ENCODE results near the gene SOS1.

Gene SOS1

GRCh38 chr2:38966678-38967077 lies 154.2 kb downstream of the SOS1 start:
- Histone ChIP-seq H3K4me1 (ENCODE audit: control insufficient read depth, insufficient read depth, low read length) (no peaks in the 10 kb centered on the region), H3K36me3 (ENCODE audit: control insufficient read depth, insufficient read depth, low read length) (no peaks in the 10 kb centered on the region), H3K9ac (ENCODE audit: low read length) (no peak overlapping the region), H3K27ac (ENCODE audit: low read depth, low read length) (no peak overlapping the region), H3K27me3 (ENCODE audit: control insufficient read depth, insufficient read depth, low read length) (no peaks in the 10 kb centered on the region), H3K4me3 (ENCODE audit: low read length) (no peak overlapping the region)

DNA sequence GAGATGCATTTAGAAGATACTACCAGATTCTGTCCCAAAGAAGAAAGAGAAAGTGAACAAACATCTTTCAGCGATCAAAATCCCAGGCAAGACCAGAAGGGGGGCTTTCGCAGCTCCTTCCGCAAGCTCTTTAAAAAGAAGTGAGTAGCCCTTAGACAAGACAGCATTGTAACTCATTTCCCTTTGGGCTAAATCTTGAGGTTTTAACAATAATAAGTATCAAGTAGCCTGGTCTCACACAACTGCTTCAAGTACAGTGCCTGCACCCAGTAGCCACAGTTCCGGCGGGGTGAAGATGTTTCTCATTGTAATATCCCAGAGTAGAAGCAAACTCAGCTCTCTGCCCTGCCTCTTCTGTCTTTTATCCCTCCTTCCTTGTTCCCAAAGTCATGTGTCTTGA lies 154.8 kb downstream of the SOS1 start:
- no peak overlapping the region for H3K27ac ChIP-seq (ENCODE audit: low read depth, low read length)
- H3K4me3 ChIP-seq (ENCODE audit: low read length), result no peak overlapping the region
- H3K4me1 ChIP-seq (ENCODE audit: control insufficient read depth, insufficient read depth, low read length), result no peaks in the 10 kb centered on the region
- no peak overlapping the region for H3K9ac ChIP-seq (ENCODE audit: low read length)
- no peaks in the 10 kb centered on the region for H3K36me3 ChIP-seq (ENCODE audit: control insufficient read depth, insufficient read depth, low read length)
- H3K27me3 ChIP-seq (ENCODE audit: control insufficient read depth, insufficient read depth, low read length), result no peaks in the 10 kb centered on the region

DNA sequence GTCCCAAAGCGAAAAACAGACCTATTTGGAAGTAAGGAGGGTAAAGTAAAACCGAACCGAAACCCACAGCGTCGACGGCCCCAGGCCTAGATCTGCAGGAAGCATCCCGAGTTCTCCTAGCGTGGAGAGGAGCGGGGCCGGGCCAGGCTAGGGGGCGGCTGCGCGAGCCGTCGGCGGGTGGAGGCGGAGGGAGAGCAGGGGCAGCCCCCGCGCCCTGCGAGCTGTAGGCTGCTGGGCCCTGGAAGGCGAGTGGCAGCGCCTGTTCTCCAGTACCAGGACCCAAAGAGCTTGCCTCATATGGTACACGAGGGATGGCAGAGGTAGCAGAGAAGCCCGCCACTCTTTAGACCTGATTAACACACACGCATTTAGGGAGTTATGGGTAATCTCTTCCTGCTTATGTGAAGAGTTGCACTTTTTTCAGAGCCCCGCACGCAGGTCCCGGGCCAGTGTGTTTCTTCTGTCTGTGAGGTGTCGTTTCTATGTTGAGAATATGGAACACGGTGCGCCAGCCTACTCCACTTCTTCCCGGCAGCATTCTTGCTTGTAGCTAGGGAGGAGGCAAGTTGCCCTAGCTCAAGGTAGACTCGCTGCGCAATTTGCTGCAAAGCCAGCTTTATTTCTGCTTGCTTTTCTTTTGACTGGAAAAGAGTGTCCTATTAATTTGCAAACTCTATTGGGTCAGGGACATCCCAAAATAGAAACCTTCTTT lies 160.1 kb downstream of the SOS1 start:
- H3K4me1 ChIP-seq (ENCODE audit: control insufficient read depth, insufficient read depth, low read length), result no peaks in the 10 kb centered on the region
- H3K36me3 ChIP-seq (ENCODE audit: control insufficient read depth, insufficient read depth, low read length), result no peaks in the 10 kb centered on the region
- no peak overlapping the region for H3K27ac ChIP-seq (ENCODE audit: low read depth, low read length)
- peak overlapping the region; percentile 49 for H3K4me3 ChIP-seq (ENCODE audit: low read length)
- no peaks in the 10 kb centered on the region for H3K27me3 ChIP-seq (ENCODE audit: control insufficient read depth, insufficient read depth, low read length)
- H3K9ac ChIP-seq (ENCODE audit: low read length), result no peak overlapping the region

- Histone ChIP-seq H3K4me1 (ENCODE audit: control insufficient read depth, insufficient read depth, low read length) (no peaks in the 10 kb centered on the region), H3K27me3 (ENCODE audit: control insufficient read depth, insufficient read depth, low read length) (no peaks in the 10 kb centered on the region), H3K9ac (ENCODE audit: low read length) (no peak overlapping the region), H3K27ac (ENCODE audit: low read depth, low read length) (peak overlapping the region; percentile 14), H3K4me3 (ENCODE audit: low read length) (peak overlapping the region; percentile 61), H3K36me3 (ENCODE audit: control insufficient read depth, insufficient read depth, low read length) (no peaks in the 10 kb centered on the region)
Observed at GRCh38 chr2:38959938-38960608, 160.8 kb downstream of the SOS1 start.

DNA sequence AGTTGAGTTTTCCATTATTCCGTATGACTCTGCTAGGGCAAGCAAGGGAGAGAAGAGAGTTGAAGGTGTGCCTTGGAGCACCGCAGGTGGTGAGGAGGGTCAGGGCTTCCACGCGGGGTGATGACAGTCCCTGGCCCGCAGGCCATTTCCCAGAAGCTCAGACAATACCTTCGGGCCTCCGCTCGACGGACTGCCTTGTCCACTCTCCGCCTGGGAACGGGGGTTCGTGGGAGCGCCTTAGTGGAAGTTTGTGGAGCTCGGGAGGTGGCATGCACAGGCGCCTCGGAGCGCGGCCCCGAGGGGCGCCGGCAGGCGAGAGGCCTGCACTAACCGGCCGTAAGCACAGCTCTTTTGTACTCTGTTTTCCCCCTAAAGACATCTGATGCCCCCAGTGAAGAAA lies 161.4 kb downstream of the SOS1 start:
- Histone ChIP-seq H3K36me3 (ENCODE audit: control insufficient read depth, insufficient read depth, low read length) (no peaks in the 10 kb centered on the region), H3K27ac (ENCODE audit: low read depth, low read length) (no peak overlapping the region), H3K9ac (ENCODE audit: low read length) (no peak overlapping the region), H3K4me3 (ENCODE audit: low read length) (peak overlapping the region; percentile 61), H3K27me3 (ENCODE audit: control insufficient read depth, insufficient read depth, low read length) (no peaks in the 10 kb centered on the region), H3K4me1 (ENCODE audit: control insufficient read depth, insufficient read depth, low read length) (no peaks in the 10 kb centered on the region)

GRCh38 chr2:38957972-38958371 lies 162.9 kb downstream of the SOS1 start:
- Histone ChIP-seq H3K27ac (ENCODE audit: low read depth, low read length) (no peak overlapping the region), H3K36me3 (ENCODE audit: control insufficient read depth, insufficient read depth, low read length) (no peaks in the 10 kb centered on the region), H3K27me3 (ENCODE audit: control insufficient read depth, insufficient read depth, low read length) (no peaks in the 10 kb centered on the region)

DNA sequence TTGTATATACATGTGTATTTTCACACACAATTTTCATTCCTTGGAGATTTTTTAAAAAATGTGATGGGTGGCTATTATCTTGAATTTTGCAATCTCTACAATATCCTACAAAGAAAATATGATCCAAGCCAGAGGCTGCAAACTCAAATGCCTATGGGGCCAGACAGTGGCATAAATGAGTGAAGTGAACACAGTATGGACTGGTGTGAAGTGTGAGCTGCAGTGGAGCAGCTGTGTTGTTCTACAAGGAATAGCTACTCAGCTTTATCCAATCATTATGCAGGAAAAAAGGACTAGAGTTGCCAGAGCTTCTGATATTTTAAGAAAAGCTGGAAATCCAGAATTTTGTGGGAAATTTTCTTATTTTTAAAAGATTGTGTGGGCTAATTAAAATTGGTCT lies 169.1 kb downstream of the SOS1 start:
- Histone ChIP-seq H3K9ac (ENCODE audit: low read length) (no peak overlapping the region), H3K27me3 (ENCODE audit: control insufficient read depth, insufficient read depth, low read length) (no peaks in the 10 kb centered on the region), H3K4me3 (ENCODE audit: low read length) (no peak overlapping the region), H3K27ac (ENCODE audit: low read depth, low read length) (no peak overlapping the region), H3K36me3 (ENCODE audit: control insufficient read depth, insufficient read depth, low read length) (no peaks in the 10 kb centered on the region), H3K4me1 (ENCODE audit: control insufficient read depth, insufficient read depth, low read length) (no peaks in the 10 kb centered on the region)

More at GRCh38 chr2:38957972-38958371, 162.9 kb downstream of the SOS1 start:
- Histone ChIP-seq H3K4me3 (ENCODE audit: low read length) (no peak overlapping the region), H3K9ac (ENCODE audit: low read length) (no peak overlapping the region), H3K4me1 (ENCODE audit: control insufficient read depth, insufficient read depth, low read length) (no peaks in the 10 kb centered on the region)

- Histone ChIP-seq H3K4me3 (ENCODE audit: low read length) (no peak overlapping the region), H3K4me1 (ENCODE audit: control insufficient read depth, insufficient read depth, low read length) (no peaks in the 10 kb centered on the region), H3K27ac (ENCODE audit: low read depth, low read length) (no peak overlapping the region), H3K27me3 (ENCODE audit: control insufficient read depth, insufficient read depth, low read length) (no peaks in the 10 kb centered on the region), H3K36me3 (ENCODE audit: control insufficient read depth, insufficient read depth, low read length) (no peaks in the 10 kb centered on the region), H3K9ac (ENCODE audit: low read length) (no peak overlapping the region)
Observed at GRCh38 chr2:38948995-38949394, 171.9 kb downstream of the SOS1 start.

GRCh38 chr2:38948387-38948882 lies 172.4 kb downstream of the SOS1 start:
- H3K4me1 ChIP-seq (ENCODE audit: control insufficient read depth, insufficient read depth, low read length), result no peaks in the 10 kb centered on the region
- no peak overlapping the region for H3K4me3 ChIP-seq (ENCODE audit: low read length)
- H3K9ac ChIP-seq (ENCODE audit: low read length), result no peak overlapping the region
- no peak overlapping the region for H3K27ac ChIP-seq (ENCODE audit: low read depth, low read length)
- no peaks in the 10 kb centered on the region for H3K36me3 ChIP-seq (ENCODE audit: control insufficient read depth, insufficient read depth, low read length)
- no peaks in the 10 kb centered on the region for H3K27me3 ChIP-seq (ENCODE audit: control insufficient read depth, insufficient read depth, low read length)

DNA sequence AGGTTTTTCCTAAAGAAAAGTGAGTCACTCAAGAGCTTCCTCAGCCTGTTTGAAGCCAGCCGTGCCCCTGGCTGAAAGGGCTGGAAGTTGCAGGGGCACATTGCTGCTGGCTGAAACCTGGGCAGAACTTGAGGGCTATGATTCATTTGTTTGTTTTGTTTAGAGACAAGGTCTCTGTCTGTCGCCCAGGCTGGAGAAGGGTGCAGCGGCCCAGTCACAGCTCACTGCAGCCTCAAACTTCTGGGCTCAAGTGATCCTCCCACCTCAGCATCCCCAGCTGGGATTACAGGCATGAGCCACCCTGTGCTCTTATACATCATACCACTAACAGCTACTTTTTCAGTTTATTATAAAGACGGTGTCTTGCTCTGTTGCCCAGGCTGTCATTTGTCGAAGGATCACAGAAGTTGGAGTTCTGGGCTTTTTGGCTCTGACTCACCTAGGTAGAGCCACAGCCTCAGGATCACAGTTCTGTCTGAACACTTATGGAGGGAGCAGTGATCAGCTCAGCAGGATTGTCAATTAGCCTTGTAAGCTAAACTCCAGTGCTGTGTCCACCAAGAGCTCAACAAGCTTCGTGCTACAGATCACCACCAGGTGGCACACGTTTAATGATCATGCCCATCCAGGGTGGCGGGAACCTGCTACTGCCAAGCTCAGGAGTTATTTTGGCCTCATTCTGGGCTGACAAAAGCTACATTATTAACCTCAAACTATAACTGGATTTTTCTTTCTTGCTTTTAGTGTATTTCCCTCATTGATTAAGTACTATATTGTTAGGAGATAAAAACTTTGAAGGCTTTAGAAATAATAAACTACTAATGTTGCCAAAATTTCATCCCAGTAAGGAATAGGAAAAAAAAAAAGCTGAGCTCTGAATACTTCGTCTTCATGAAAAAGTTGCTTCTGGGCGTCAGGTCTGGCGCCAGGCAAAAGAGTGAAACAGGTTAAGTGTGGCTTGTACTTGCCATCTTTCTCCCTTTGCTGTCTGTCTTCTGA lies 173.3 kb downstream of the SOS1 start:
- no peak overlapping the region for H3K9ac ChIP-seq (ENCODE audit: low read length)
- H3K36me3 ChIP-seq (ENCODE audit: control insufficient read depth, insufficient read depth, low read length), result no peaks in the 10 kb centered on the region
- no peaks in the 10 kb centered on the region for H3K27me3 ChIP-seq (ENCODE audit: control insufficient read depth, insufficient read depth, low read length)
- H3K4me3 ChIP-seq (ENCODE audit: low read length), result no peak overlapping the region
- no peaks in the 10 kb centered on the region for H3K4me1 ChIP-seq (ENCODE audit: control insufficient read depth, insufficient read depth, low read length)
- H3K27ac ChIP-seq (ENCODE audit: low read depth, low read length), result no peak overlapping the region

GRCh38 chr2:38945911-38946310 lies 174.9 kb downstream of the SOS1 start:
- no peak overlapping the region for H3K9ac ChIP-seq (ENCODE audit: low read length)
- no peaks in the 10 kb centered on the region for H3K27me3 ChIP-seq (ENCODE audit: control insufficient read depth, insufficient read depth, low read length)
- H3K27ac ChIP-seq (ENCODE audit: low read depth, low read length), result no peak overlapping the region
- H3K4me1 ChIP-seq (ENCODE audit: control insufficient read depth, insufficient read depth, low read length), result no peaks in the 10 kb centered on the region
- H3K36me3 ChIP-seq (ENCODE audit: control insufficient read depth, insufficient read depth, low read length), result no peaks in the 10 kb centered on the region
- no peak overlapping the region for H3K4me3 ChIP-seq (ENCODE audit: low read length)

GRCh38 chr2:38945372-38945771 lies 175.5 kb downstream of the SOS1 start:
- Histone ChIP-seq H3K9ac (ENCODE audit: low read length) (no peak overlapping the region), H3K4me1 (ENCODE audit: control insufficient read depth, insufficient read depth, low read length) (no peaks in the 10 kb centered on the region), H3K36me3 (ENCODE audit: control insufficient read depth, insufficient read depth, low read length) (no peaks in the 10 kb centered on the region), H3K27me3 (ENCODE audit: control insufficient read depth, insufficient read depth, low read length) (no peaks in the 10 kb centered on the region), H3K27ac (ENCODE audit: low read depth, low read length) (no peak overlapping the region), H3K4me3 (ENCODE audit: low read length) (no peak overlapping the region)

Measured in rectal smooth muscle tissue (tissue), 1 donor.